ENCODE results near the gene ZNF546.
A peak's percentile ranks its signal among the peaks of the same experiment; 100 is the strongest.

ZNF546 gene

DNA sequence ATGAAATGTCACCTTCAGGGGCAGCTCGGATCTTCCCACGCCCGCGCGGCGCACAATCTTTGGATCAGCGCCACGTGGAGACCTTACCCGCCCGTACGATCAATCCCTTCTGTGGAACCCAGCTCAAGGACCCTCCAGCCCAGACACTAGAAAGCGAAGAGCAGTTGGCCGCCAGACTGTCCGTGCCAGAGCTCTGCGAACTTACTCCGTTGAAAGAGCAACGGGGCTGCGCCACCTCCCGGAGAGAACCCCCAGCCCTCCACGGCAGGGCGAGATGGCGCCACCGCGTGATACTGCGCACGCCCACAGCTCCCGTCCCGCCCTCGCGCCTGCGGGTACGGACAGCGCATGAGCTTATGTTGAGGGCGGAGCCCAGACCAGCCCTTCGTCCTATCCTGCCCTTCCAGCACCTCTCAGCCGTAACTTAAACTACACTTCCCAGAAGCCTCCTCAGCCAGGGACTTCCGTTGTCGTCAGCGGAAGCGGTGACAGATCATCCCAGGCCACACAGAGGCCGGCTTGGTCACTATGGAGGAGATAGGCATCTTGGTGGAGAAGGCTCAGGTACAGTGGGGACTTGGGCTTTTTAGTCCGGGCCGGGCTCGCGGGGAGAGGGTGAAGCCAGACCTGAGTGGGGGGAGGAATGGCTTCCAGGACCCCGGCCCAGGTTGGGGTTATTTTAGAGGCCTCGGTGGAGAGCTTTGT lies 26.0 kb upstream of the ZNF546 start, which contains the start of gene PSMC4:
TSS of gene PSMC4 (plus strand) at position 491 of the 705 bp plus-strand sequence. CDS start at position 529, 38 bp downstream.
- DNase-seq (ENCODE audit: extremely low read depth, low read depth): peak; percentile 97
- peak; percentile 79 for TF ChIP-seq CTCF (IDR thresholded peaks at IDR 0.05; ENCODE audit: low read depth, low read length)

GRCh38 chr19:39971380-39972035 lies 25.4 kb upstream of the ZNF546 start:
- no peak for DNase-seq (ENCODE audit: extremely low read depth, low read depth)
- TF ChIP-seq CTCF (IDR thresholded peaks at IDR 0.05; ENCODE audit: low read depth, low read length): no peak

DNA sequence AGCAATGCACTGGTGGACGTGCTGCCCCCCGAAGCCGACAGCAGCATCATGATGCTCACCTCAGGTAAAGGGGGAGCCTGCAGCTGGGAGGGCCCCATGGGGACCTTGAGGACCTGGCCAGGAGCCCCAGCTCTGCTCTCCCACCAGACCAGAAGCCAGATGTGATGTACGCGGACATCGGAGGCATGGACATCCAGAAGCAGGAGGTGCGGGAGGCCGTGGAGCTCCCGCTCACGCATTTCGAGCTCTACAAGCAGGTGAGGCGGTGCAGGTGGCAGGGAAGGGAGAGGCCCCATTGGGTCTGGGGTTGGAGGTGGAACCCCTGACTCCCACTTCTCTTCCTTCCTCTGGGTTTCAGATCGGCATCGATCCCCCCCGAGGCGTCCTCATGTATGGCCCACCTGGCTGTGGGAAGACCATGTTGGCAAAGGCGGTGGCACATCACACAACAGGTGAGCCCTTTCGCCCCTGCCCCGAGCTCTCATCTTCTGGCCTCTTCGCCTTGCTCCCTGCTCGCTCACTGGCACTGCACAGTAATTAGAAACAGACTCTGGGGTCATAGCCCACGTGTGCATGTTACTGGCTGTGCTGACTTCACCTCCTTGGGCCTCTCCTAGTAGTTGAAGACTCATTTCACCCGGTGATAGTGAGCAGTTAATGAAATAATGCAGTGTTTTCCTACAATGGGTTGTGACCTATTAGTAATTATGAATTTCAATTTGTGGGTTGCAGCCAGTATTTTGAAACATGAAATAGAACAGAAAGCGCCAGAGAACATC lies 22.3 kb upstream of the ZNF546 start:
- TF ChIP-seq CTCF (IDR thresholded peaks at IDR 0.05; ENCODE audit: low read depth, low read length): no peak
- DNase-seq (ENCODE audit: extremely low read depth, low read depth): no peak

- TF ChIP-seq CTCF (IDR thresholded peaks at IDR 0.05; ENCODE audit: low read depth, low read length): no peak
- no peak for DNase-seq (ENCODE audit: extremely low read depth, low read depth)
These were observed 14.0 kb upstream of the ZNF546 start for GRCh38 chr19:39982883-39983282.

DNA sequence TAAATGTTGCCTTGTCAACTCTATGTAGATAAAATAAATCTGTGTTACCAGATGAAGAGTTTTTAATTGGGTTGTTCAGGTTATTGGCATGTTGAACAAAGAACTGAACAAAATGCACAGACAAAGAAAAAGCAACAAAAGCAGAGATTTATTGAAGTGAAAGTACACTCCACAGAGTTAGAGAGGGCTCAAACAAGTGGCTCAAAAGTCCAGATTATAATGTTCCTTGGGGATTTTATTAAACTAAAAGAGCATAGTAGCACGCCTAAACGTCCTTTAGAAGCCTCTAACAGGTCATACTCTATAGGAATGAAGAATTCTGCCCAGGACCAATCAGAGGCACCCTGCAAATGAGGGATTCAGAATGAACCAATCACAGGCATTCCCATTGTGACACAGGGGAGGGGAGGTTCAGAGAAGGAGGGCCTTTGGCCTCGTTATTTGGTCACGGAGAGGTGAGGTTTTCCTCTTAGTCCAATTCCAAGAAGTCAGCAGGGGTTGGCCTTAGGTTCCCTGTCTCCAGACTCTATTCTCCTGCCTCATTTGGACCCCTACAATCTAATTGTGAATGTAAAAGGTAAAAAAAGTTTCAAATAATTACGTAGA lies 13.1 kb upstream of the ZNF546 start:
- no peak for DNase-seq (ENCODE audit: extremely low read depth, low read depth)
- TF ChIP-seq CTCF (IDR thresholded peaks at IDR 0.05; ENCODE audit: low read depth, low read length): no peak

DNA sequence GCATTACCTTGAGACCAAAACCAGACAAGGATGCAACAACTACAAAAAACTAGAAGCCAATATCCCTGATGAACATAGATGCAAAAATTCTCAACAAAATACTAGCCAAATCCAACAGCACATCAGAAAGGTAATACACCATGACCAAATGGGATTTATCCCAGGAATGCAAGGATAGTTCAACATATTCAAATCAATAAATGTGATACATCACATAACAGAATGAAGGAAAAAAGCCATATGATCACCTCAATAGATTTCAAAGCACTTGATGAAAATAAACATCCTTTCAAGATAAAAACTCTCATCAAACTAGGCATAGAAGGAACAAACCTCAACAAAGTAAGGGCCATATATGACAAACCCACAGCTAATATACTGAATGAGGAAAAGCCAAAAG lies 10.2 kb upstream of the ZNF546 start:
- TF ChIP-seq CTCF (IDR thresholded peaks at IDR 0.05; ENCODE audit: low read depth, low read length): no peak
- DNase-seq (ENCODE audit: extremely low read depth, low read depth): no peak

Measured in AG09319 (cell line).